Thoracic aorta (tissue), 2 donors: Measurements from ENCODE around the gene SULF2. TPM values are rescaled to one million over a fixed set of nuclear protein-coding genes. Genes with fewer than 3 reads are reported as not detected.

ENCODE experiments used
- ATAC-seq: fragments of 150-250 bp; one replicate; pipeline ENCODE4 v1.8.0; 2017; ENCODE audit warnings: low read depth; ENCODE audit not compliant: insufficient number of reproducible peaks, low FRiP score
- DNase-seq: peaks from one replicate; pipeline ENCODE4 v3.0.0-alpha.2; 2020; ENCODE audit warnings: low spot score
- H3K27ac ChIP-seq, 2 donors: fragments of 200-600 bp; sonication (generic); 1 replicate in 1 of 2; 2 replicates in 1 of 2; pipeline ENCODE4 v1.5.1; 2016; ENCODE audit warnings: mild to moderate bottlenecking in 2 of 2, moderate library complexity in 2 of 2
- H3K27me3 ChIP-seq: fragments of 200-600 bp; sonication (generic); replicated peaks from 2 replicates; pipeline ENCODE4 v1.6.0; 2016; ENCODE audit warnings: mild to moderate bottlenecking; ENCODE audit not compliant: insufficient read depth
- H3K36me3 ChIP-seq: fragments of 200-600 bp; sonication (generic); one replicate; pipeline ENCODE4 v1.5.1; 2016
- H3K4me1 ChIP-seq, 2 donors: fragments of 200-600 bp; sonication (generic); 1 replicate in 1 of 2; 2 replicates in 1 of 2; pipeline versions ENCODE4 v1.5.1 to v1.6.0; 2016; ENCODE audit warnings: low read depth in 2 of 2, mild to moderate bottlenecking in 1 of 2; ENCODE audit not compliant: control insufficient read depth in 1 of 2
- H3K4me3 ChIP-seq: fragments of 200-600 bp; sonication (generic); 2 replicates; pipeline ENCODE4 v1.5.1; 2016; ENCODE audit warnings: mild to moderate bottlenecking
- H3K9me3 ChIP-seq: fragments of 200-600 bp; sonication (generic); 2 replicates; pipeline ENCODE4 v1.5.1; 2016
- total RNA-seq, 2 donors: library from RNA; depleted of rRNA; stranded (reverse); fragments of >200 nt; gene quantifications; one replicate each; pipeline versions ENCODE4 v1.1.0 to v1.2.3, GENCODE V29; 2016
- TF ChIP-seq, protein P1 (sequence below): fragments of 200-600 bp; sonication (generic); IDR thresholded peaks from one replicate; pipeline ENCODE4 v1.5.1; 2019; ENCODE audit warnings: antibody characterized with exemption

SULF2 gene
- total RNA-seq, 2 donors from 2014 or later: 39.0 to 53.9 TPM

DNA sequence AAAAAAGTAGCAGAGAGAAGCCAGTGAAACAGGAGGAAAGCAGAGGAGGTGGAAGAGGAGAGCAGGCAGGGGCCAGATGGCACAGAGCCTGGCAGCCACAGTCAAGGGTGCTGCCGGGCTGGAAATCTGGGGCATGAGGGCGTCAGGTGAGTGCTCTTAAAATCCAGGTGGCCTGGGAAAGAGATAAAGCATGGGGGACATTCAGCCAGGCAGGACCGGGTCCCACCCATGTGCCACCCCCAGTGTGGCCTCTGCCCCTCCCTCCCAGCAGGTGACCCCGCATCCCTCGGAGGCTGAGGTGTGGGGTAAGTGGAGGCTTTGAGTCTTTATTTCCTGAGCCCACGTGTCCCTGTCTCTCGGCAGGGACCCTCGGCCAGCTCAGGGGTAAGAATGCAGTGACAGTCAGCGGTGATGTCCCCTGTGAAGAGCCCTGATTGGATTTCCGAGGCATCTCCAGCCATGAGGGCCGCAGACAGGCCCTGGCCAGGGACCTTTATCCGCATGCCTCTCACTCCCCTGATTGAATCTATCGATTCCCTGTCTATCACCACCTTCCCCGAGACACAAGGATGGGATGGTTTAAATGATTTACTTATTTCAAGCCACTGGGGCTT is 33.8 kb upstream of the SULF2 start:
- Histone ChIP-seq H3K27me3 (no peaks in the 10 kb centered on the region), H3K4me1 (no peaks in the 10 kb centered on the region), H3K36me3 (no peaks in the 10 kb centered on the region), H3K27ac (no peak overlapping the region), H3K4me3 (no peak overlapping the region), H3K9me3 (no peaks in the 10 kb centered on the region)
- ATAC-seq (no peak), DNase-seq (no peak)
- TF ChIP-seq, protein P1, sequence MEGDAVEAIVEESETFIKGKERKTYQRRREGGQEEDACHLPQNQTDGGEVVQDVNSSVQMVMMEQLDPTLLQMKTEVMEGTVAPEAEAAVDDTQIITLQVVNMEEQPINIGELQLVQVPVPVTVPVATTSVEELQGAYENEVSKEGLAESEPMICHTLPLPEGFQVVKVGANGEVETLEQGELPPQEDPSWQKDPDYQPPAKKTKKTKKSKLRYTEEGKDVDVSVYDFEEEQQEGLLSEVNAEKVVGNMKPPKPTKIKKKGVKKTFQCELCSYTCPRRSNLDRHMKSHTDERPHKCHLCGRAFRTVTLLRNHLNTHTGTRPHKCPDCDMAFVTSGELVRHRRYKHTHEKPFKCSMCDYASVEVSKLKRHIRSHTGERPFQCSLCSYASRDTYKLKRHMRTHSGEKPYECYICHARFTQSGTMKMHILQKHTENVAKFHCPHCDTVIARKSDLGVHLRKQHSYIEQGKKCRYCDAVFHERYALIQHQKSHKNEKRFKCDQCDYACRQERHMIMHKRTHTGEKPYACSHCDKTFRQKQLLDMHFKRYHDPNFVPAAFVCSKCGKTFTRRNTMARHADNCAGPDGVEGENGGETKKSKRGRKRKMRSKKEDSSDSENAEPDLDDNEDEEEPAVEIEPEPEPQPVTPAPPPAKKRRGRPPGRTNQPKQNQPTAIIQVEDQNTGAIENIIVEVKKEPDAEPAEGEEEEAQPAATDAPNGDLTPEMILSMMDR: no peak

DNA sequence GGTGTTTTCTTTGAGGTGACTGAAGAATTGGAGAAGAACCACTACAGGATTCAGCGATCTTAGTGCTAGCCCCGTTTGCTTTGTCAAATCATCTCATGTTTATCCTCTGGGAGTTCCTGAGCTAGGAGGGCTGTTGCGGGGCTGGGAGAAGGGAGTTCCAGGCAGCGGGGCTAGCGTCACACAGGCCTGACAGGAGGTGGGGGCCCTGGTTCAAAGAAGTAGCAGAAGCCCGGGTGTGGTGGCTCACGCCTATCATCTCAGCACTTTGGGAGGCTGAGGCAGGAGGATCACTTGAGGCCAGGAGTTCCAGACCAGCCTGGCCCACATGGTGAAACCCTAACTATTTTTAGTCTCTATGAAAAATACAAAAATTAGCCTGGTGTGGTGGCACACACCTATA is 33.2 kb upstream of the SULF2 start:
- H3K36me3 ChIP-seq: no peaks in the 10 kb centered on the region

DNA sequence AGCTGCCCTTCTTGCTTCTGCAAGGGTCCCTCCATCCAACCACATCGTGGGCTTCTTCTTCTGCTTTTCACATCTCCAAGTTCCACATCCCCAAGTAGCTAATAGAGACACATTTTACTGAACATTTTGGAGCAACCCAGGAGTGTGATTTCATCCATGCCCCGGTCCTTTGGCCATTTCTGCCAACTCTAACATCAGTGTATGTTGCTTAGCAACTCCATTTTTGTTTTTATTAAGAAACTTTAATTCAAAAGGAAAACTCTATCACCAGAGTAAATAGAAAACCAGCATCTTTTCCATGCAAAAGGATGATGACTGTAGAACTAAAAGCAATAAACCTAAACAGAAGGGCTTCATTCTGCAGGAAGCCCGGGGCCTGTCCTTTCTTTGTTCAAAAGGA is 32.7 kb upstream of the SULF2 start:
- H3K4me1 ChIP-seq: no peaks in the 10 kb centered on the region
- no peak overlapping the region for H3K27ac ChIP-seq
- no peaks in the 10 kb centered on the region for H3K27me3 ChIP-seq
- DNase-seq (no peak), ATAC-seq (no peak)
- H3K9me3 ChIP-seq: no peaks in the 10 kb centered on the region
- no peak overlapping the region for H3K4me3 ChIP-seq
- TF ChIP-seq, protein P1: no peak
- no peaks in the 10 kb centered on the region for H3K36me3 ChIP-seq

More for the DNA sequence above, 33.2 kb upstream of the SULF2 start:
- Histone ChIP-seq H3K4me1 (no peaks in the 10 kb centered on the region), H3K4me3 (no peak overlapping the region), H3K27me3 (no peaks in the 10 kb centered on the region), H3K27ac (no peak overlapping the region), H3K9me3 (no peaks in the 10 kb centered on the region)
- ATAC-seq (no peak), DNase-seq (no peak)
- TF ChIP-seq, protein P1: no peak

DNA sequence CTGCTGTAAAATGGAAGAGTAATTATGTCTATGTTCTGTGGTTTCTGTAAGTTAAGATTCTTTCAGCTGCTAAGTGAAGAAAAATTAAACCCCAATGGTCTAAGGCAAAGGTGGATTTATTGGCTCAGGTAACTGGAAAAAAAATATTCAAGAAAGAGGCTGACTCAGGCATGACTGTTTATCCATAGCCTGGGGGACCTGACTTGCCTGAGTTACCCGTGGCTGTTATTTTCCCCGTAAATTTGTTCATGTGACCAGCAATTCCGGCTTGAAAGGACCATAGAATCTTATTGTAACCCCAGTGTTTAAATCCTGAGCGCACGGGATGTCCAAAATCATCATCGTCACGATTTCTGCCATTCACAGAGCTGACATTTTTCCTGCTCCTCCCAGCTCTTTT is 32.3 kb upstream of the SULF2 start:
- Histone ChIP-seq H3K4me3 (no peak overlapping the region), H3K9me3 (no peaks in the 10 kb centered on the region), H3K4me1 (no peaks in the 10 kb centered on the region), H3K27ac (no peak overlapping the region), H3K27me3 (no peaks in the 10 kb centered on the region), H3K36me3 (no peaks in the 10 kb centered on the region)
- no peak for ATAC-seq
- TF ChIP-seq, protein P1: no peak
- no peak for DNase-seq

DNA sequence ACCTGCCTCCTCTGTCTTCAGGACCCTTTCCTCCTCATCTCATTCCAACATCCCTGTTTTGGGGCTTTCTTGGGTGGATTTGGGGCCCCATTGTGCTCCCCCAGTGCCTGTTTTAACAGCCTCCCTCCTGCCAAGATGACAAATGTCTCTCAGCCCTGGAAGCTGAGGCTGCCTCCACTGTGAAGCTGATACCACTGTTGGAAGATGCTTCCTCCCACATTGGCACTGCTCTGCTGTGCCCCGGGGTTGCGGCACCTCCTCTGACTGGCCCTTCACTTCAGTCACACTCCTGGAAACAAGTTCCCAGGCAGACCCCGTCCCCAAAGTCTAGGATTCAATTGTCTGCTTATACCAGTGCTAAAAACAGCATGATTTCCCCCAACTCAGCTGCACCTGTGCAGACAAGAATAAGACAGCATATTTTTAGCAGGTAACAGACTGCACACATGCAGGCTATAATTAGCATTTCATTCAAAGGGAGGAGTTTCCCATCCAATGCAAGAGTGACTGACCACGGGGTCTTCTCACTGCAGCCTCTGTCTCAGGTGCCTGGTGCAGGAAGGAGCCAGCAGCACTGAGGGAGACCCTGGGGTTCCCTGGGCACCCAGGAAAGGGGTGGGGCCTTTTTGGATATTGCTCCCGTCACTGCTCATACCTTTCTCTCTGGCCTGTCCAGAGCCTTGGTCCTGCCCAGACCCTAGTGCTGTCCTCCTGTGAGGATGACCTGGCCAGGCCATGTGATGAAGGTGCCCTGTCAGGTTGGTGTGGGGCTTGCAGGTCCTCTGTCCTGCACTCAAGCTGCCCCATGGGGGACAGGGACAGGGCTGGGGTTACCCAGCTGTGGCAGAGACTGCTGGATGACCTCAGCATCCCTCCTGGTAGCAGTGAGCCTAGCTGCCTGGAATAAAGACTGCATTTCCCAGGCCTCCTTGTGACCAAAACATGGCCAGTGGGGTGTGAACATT is 31.5 kb upstream of the SULF2 start:
- ATAC-seq (no peak), DNase-seq (no peak)
- TF ChIP-seq, protein P1: no peak
- no peak overlapping the region for H3K27ac ChIP-seq
- no peaks in the 10 kb centered on the region for H3K4me1 ChIP-seq
- H3K9me3 ChIP-seq: no peaks in the 10 kb centered on the region
- H3K36me3 ChIP-seq: no peaks in the 10 kb centered on the region
- H3K27me3 ChIP-seq: no peaks in the 10 kb centered on the region
- H3K4me3 ChIP-seq: no peak overlapping the region
